Gastroesophageal sphincter (tissue), 4 donors: ENCODE data around the gene TMEM123. TPM values are rescaled to one million over a fixed set of nuclear protein-coding genes. Genes with fewer than 3 reads are reported as not detected.

Source experiments
- ATAC-seq: fragments of 150-250 bp; one replicate; pipeline ENCODE4 v1.9.1; 2016; ENCODE audit warnings: mild to moderate bottlenecking, moderate library complexity
- H3K27ac ChIP-seq, 4 donors: fragments of 200-600 bp; sonication (generic) in 3 of 4; 1 replicate in 3 of 4; 2 replicates in 1 of 4; pipeline ENCODE4 v1.5.1; 2016 to 2019
- H3K27me3 ChIP-seq: fragments of 200-600 bp; sonication (generic); one replicate; pipeline ENCODE4 v1.5.1; 2019
- H3K36me3 ChIP-seq, 2 donors: fragments of 200-600 bp; sonication (generic); one replicate each; pipeline ENCODE4 v1.5.1; 2019; ENCODE audit warnings: control low read depth in 1 of 2
- H3K4me1 ChIP-seq, 3 donors: fragments of 200-600 bp; sonication (generic); 1 replicate in 2 of 3; 2 replicates in 1 of 3; pipeline ENCODE4 v1.5.1; 2016 to 2019; ENCODE audit warnings: control low read depth in 2 of 3
- H3K4me3 ChIP-seq, 2 donors: fragments of 200-600 bp; sonication (generic); one replicate each; pipeline ENCODE4 v1.5.1; 2019; ENCODE audit warnings: mild to moderate bottlenecking in 1 of 2, moderate library complexity in 1 of 2
- H3K9me3 ChIP-seq, 3 donors: fragments of 200-600 bp; sonication (generic); one replicate each; pipeline ENCODE4 v1.5.1; 2017 to 2019; ENCODE audit warnings: control low read depth in 2 of 3
- EP300 ChIP-seq: sonication (generic); formaldehyde crosslinking; IDR thresholded peaks from one replicate; pipeline ENCODE4 v1.6.1; 2017; ENCODE audit warnings: antibody characterized with exemption, mild to moderate bottlenecking
- POLR2A ChIP-seq, 2 donors: fragments of 450-650 bp; IDR thresholded peaks; one replicate each; pipeline ENCODE4 v1.6.1; 2017; ENCODE audit warnings: antibody characterized with exemption in 2 of 2, mild to moderate bottlenecking in 2 of 2, moderate library complexity in 1 of 2
- POLR2AphosphoS5 ChIP-seq: sonication (generic); formaldehyde crosslinking; IDR thresholded peaks from one replicate; pipeline ENCODE4 v1.6.1; 2017; ENCODE audit warnings: antibody characterized with exemption
- WGBS, 2 donors: methylation state at CpG; one replicate each; pipeline ENCODE4 v1.1.5; 2018; ENCODE audit warnings: low coverage in 1 of 2; 5-methylcytosine and 5-hydroxymethylcytosine counted together
- total RNA-seq, 4 donors: library from RNA; depleted of rRNA; stranded (reverse); fragments of >200 nt; gene quantifications; one replicate each; pipeline ENCODE4 v1.1.0, GENCODE V29; 2016
- TF ChIP-seq, protein P1 (sequence below), 4 experiments: fragments of 200-600 bp in 2 of 4; fragments of 450-650 bp in 2 of 4; sonication (generic) in 1 of 4; IDR thresholded peaks; one replicate each; pipeline ENCODE4 v1.5.1; 2017 to 2019; ENCODE audit warnings: antibody characterized with exemption in 4 of 4, mild to moderate bottlenecking in 2 of 4, moderate library complexity in 2 of 4

TMEM123 gene, protein sequence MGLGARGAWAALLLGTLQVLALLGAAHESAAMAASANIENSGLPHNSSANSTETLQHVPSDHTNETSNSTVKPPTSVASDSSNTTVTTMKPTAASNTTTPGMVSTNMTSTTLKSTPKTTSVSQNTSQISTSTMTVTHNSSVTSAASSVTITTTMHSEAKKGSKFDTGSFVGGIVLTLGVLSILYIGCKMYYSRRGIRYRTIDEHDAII
- 100 to 1,000 TPM in 2 of 4 donors, 10 to 100 TPM in 2; 87.6 to 141 (median 101) TPM for total RNA-seq

DNA sequence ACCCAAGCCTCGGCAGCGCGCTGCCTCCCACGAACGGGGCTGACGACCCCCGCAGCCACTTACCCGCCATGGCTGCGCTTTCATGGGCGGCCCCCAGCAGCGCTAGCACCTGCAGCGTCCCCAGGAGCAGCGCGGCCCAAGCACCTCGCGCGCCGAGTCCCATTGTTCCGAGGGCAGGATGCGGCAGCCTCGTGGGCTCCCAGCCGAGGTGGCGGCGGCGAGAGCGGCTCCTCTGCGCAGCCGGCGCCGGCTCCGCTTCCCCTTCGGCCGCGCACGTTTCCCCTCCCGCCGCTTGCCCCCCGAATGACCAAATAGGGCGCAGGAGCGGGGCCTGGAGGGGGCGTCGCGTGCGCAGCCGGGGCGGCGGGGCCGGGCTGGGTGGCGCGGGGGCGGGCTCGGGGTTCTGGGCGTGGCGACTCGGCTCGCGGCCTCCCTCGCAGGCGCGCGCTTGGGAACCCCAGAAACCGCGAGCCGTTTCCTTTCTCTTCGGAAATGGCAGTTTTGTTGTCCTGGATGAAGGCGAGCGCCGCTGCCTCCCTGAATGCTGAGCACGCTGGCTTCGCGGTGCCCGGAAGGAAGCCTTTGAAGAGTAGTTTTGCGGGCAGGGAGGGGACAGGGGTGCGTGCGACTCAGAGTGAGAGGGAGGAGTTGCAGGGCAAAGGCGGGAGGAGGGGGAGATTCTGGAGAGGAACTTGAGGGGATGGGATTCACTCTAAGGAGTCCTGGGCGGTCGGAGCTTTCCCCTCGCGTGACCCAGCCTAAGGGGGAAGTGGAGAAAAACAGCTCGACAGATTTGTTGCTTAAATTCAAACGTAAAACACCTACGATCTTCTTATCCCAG, at the start of gene TMEM123:
TSS of gene TMEM123 (minus strand) at position 305 of the 841 bp plus-strand sequence. CDS start at position 163, 142 bp downstream.
- Histone ChIP-seq H3K4me3 (peak within 1 kb of the TSS; percentile 69 to 70), H3K36me3 (no peaks in the 10 kb centered on the region), H3K9me3 (no peaks in the 10 kb centered on the region), H3K27ac (peak within 1 kb of the TSS; percentile 58 to 92 (median 86)), H3K4me1 (peaks cover 4 to 43% (median 6%) of the 10 kb centered on the region in 3 donors), H3K27me3 (no peaks in the 10 kb centered on the region)
- ATAC-seq: peak; percentile 88
- WGBS, 2 donors: 2% methylated on average over 7 to 8 of the region's 83 CpGs
- TF ChIP-seq, protein P1, sequence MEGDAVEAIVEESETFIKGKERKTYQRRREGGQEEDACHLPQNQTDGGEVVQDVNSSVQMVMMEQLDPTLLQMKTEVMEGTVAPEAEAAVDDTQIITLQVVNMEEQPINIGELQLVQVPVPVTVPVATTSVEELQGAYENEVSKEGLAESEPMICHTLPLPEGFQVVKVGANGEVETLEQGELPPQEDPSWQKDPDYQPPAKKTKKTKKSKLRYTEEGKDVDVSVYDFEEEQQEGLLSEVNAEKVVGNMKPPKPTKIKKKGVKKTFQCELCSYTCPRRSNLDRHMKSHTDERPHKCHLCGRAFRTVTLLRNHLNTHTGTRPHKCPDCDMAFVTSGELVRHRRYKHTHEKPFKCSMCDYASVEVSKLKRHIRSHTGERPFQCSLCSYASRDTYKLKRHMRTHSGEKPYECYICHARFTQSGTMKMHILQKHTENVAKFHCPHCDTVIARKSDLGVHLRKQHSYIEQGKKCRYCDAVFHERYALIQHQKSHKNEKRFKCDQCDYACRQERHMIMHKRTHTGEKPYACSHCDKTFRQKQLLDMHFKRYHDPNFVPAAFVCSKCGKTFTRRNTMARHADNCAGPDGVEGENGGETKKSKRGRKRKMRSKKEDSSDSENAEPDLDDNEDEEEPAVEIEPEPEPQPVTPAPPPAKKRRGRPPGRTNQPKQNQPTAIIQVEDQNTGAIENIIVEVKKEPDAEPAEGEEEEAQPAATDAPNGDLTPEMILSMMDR (IDR thresholded peaks at IDR 0.05): peak in 2 of 4 experiments; percentile 9
- TF ChIP-seq EP300 (no peak), POLR2A (IDR thresholded peaks at IDR 0.05) (peak; percentile 74 to 76), POLR2AphosphoS5 (peak; percentile 73)

DNA sequence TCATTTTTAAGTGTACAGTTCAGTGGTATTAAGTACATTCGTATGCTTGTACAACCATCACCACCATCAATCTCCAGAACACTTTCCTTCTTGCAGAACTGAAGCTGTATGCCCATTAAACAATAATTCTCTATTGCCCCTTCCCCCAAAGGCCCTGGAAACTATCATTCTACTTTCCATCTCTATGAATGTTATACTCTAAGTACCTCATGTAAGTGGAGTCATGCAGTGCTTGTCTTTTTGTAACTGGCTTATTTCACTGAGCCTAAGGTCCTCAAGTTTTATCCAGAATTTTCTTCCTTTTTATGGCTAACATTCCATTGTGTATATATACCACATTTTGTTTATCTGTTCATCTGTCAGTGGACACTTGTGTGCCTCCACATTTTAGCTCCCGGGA, 48.3 kb upstream of the TMEM123 start:
- H3K27ac ChIP-seq: no peak overlapping the region
- no peak overlapping the region for H3K4me3 ChIP-seq
- peaks cover 0 to 13% (median 0%) of the 10 kb centered on the region in 3 donors for H3K4me1 ChIP-seq
- H3K36me3 ChIP-seq: no peaks in the 10 kb centered on the region
- TF ChIP-seq EP300 (no peak), POLR2A (IDR thresholded peaks at IDR 0.05) (no peak), POLR2AphosphoS5 (no peak)
- TF ChIP-seq, protein P1 (IDR thresholded peaks at IDR 0.05): no peak
- WGBS, 2 donors: 45 to 51% methylated on average over 2 of the region's 2 CpGs
- H3K9me3 ChIP-seq: no peaks in the 10 kb centered on the region
- ATAC-seq: no peak
- no peaks in the 10 kb centered on the region for H3K27me3 ChIP-seq

DNA sequence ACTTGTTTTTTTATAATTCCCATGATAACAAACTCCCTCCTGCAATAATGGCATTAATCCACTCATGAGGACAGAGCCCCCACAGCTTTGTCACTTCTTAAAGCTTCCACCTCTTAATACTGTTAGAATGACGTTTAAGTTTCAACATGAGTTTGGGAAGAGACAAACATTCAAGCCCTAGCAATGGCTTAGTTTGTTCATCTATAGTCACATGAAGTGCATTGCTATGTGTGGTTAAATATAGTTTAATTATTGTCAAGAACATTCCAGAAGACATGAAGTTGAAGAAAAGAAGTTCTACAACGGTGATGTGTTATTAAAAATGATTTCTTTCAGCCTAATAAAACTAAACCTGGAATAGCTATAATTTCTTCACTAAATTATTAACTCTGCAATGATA, 47.4 kb upstream of the TMEM123 start:
- Histone ChIP-seq H3K27me3 (no peaks in the 10 kb centered on the region), H3K9me3 (no peaks in the 10 kb centered on the region), H3K4me1 (peaks cover 0 to 20% (median 0%) of the 10 kb centered on the region in 3 donors), H3K27ac (no peak overlapping the region), H3K36me3 (no peaks in the 10 kb centered on the region), H3K4me3 (no peak overlapping the region)
- ATAC-seq: no peak
- 7 to 17% methylated on average over 2 of the region's 2 CpGs for WGBS, 2 donors
- TF ChIP-seq POLR2A (IDR thresholded peaks at IDR 0.05): no peak
- TF ChIP-seq POLR2AphosphoS5: no peak
- TF ChIP-seq, protein P1 (IDR thresholded peaks at IDR 0.05): no peak
- TF ChIP-seq EP300: no peak

DNA sequence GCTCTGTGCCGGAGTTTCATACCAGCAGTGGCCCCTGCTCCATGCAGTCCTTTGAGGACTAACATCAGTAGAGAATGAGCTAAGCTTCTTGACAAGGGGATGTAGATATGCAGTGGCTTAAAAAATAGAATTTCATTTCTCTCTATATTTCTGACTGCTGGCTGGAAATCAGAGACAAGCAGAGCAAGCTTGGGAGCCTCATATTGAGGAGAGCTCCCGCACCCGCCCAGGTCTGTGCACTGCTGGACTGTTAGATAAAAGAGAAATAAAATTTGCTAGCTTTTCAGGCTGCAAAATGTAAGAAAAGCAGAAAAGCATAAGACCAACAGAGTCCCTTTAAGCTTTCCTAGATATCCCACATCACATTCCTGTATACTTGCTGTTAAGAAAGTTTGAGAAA, 46.6 kb upstream of the TMEM123 start:
- WGBS, 2 donors: 86 to 90% methylated on average over 1 to 2 of the region's 3 CpGs
- Histone ChIP-seq H3K36me3 (no peaks in the 10 kb centered on the region), H3K9me3 (no peaks in the 10 kb centered on the region)

More for the DNA sequence above, 46.6 kb upstream of the TMEM123 start:
- no peak overlapping the region for H3K27ac ChIP-seq
- H3K4me3 ChIP-seq: no peak overlapping the region
- TF ChIP-seq, protein P1 (IDR thresholded peaks at IDR 0.05): no peak
- no peak for TF ChIP-seq POLR2A (IDR thresholded peaks at IDR 0.05)
- TF ChIP-seq EP300: no peak
- TF ChIP-seq POLR2AphosphoS5: no peak
- H3K27me3 ChIP-seq: no peaks in the 10 kb centered on the region
- peaks cover 0 to 20% (median 0%) of the 10 kb centered on the region in 3 donors for H3K4me1 ChIP-seq
- no peak for ATAC-seq
